Type B pancreatic cell (in vitro differentiated cells): ENCODE results near the gene NT5DC2. TPM values are rescaled to one million over a fixed set of nuclear protein-coding genes. Genes with fewer than 3 reads are reported as not detected.

Source experiments
- DNase-seq: peaks from one replicate; pipeline ENCODE4 v3.0.0; 2021; ENCODE audit warnings: mixed read lengths; ENCODE audit not compliant: unreplicated experiment; ENCODE audit errors: extremely low spot score
- H3K27ac Mint-ChIP-seq: 2 replicates; pipeline ENCODE4 v1.8.0; 2021; ENCODE audit warnings: mild to moderate bottlenecking, mixed read lengths
- H3K27me3 Mint-ChIP-seq: 2 replicates; pipeline ENCODE4 v1.8.0; 2021; ENCODE audit warnings: mixed read lengths
- H3K36me3 Mint-ChIP-seq: 2 replicates; pipeline ENCODE4 v1.8.0; 2021; ENCODE audit warnings: mixed read lengths
- H3K4me1 Mint-ChIP-seq: one replicate; pipeline ENCODE4 v1.8.0; 2021; ENCODE audit warnings: mixed read lengths; ENCODE audit not compliant: unreplicated experiment
- H3K4me3 Mint-ChIP-seq: 2 replicates; pipeline ENCODE4 v1.8.0; 2021; ENCODE audit warnings: mild to moderate bottlenecking, mixed read lengths
- H3K9me3 Mint-ChIP-seq: 2 replicates; pipeline ENCODE4 v1.8.0; 2021; ENCODE audit warnings: mixed read lengths
- CTCF ChIP-seq: fragments of 200-600 bp; sonication (generic); conservative IDR thresholded peaks from 2 replicates; pipeline ENCODE4 v1.5.0; 2021; ENCODE audit warnings: antibody characterized with exemption, mild to moderate bottlenecking
- total RNA-seq: library from RNA; stranded (reverse); gene quantifications from 2 replicates; pipeline ENCODE4 v1.2.1, GENCODE V29; 2021; ENCODE audit warnings: low replicate concordance

NT5DC2 gene
- total RNA-seq, 1 donor from 2014 or later, result 231 TPM

- peaks cover 6% of the 10 kb centered on the region for H3K36me3 Mint-ChIP-seq
- TF ChIP-seq CTCF, result no peak
- DNase-seq, result no peak
- H3K4me3 Mint-ChIP-seq, result no peak overlapping the region
- no peak overlapping the region for H3K27ac Mint-ChIP-seq
- no peaks in the 10 kb centered on the region for H3K27me3 Mint-ChIP-seq
- H3K4me1 Mint-ChIP-seq, result peaks cover 4% of the 10 kb centered on the region
- H3K9me3 Mint-ChIP-seq, result no peaks in the 10 kb centered on the region
Observed at GRCh38 chr3:52493232-52494017, 40.2 kb downstream of the NT5DC2 start.

- peaks cover 4% of the 10 kb centered on the region for H3K4me1 Mint-ChIP-seq
Observed at GRCh38 chr3:52492059-52492458, 41.6 kb downstream of the NT5DC2 start.

GRCh38 chr3:52490939-52491526 is 42.6 kb downstream of the NT5DC2 start:
- peaks cover 6% of the 10 kb centered on the region for H3K36me3 Mint-ChIP-seq
- no peak overlapping the region for H3K4me3 Mint-ChIP-seq
- no peaks in the 10 kb centered on the region for H3K27me3 Mint-ChIP-seq
- no peak for TF ChIP-seq CTCF
- peaks cover 4% of the 10 kb centered on the region for H3K4me1 Mint-ChIP-seq
- no peak overlapping the region for H3K27ac Mint-ChIP-seq
- H3K9me3 Mint-ChIP-seq, result no peaks in the 10 kb centered on the region
- no peak for DNase-seq

More at GRCh38 chr3:52492059-52492458, 41.6 kb downstream of the NT5DC2 start:
- no peak overlapping the region for H3K27ac Mint-ChIP-seq
- no peaks in the 10 kb centered on the region for H3K9me3 Mint-ChIP-seq
- no peak for TF ChIP-seq CTCF
- peaks cover 6% of the 10 kb centered on the region for H3K36me3 Mint-ChIP-seq
- no peak for DNase-seq
- H3K27me3 Mint-ChIP-seq, result no peaks in the 10 kb centered on the region
- no peak overlapping the region for H3K4me3 Mint-ChIP-seq

- Mint-ChIP-seq H3K36me3 (peaks cover 6% of the 10 kb centered on the region), H3K4me3 (no peak overlapping the region), H3K9me3 (no peaks in the 10 kb centered on the region), H3K4me1 (peaks cover 4% of the 10 kb centered on the region), H3K27me3 (no peaks in the 10 kb centered on the region), H3K27ac (no peak overlapping the region)
- no peak for DNase-seq
- TF ChIP-seq CTCF, result no peak
Observed at GRCh38 chr3:52490035-52490938, 43.4 kb downstream of the NT5DC2 start.

- H3K9me3 Mint-ChIP-seq, result no peaks in the 10 kb centered on the region
- no peak for TF ChIP-seq CTCF
- no peak overlapping the region for H3K27ac Mint-ChIP-seq
- no peaks in the 10 kb centered on the region for H3K27me3 Mint-ChIP-seq
- H3K4me3 Mint-ChIP-seq, result no peak overlapping the region
- peaks cover 6% of the 10 kb centered on the region for H3K4me1 Mint-ChIP-seq
- DNase-seq, result no peak
- peaks cover 6% of the 10 kb centered on the region for H3K36me3 Mint-ChIP-seq
Observed at GRCh38 chr3:52489453-52489852, 44.2 kb downstream of the NT5DC2 start.
